AG04449 (cell line): ENCODE measurements around the gene IKZF5.
A peak's percentile ranks its signal among the peaks of the same experiment; 100 is the strongest.

Experiments used
- CTCF ChIA-PET: fragments of 350-600 bp; formaldehyde crosslinking; extraction: SDS; loops from one replicate; lab custom pipeline; 2021; ENCODE audit warnings: antibody characterized with exemption; lab: Yijun Ruan, JAX
- POLR2A ChIA-PET: fragments of 400-600, 350-600 bp; formaldehyde crosslinking; extraction: SDS; loops from one replicate; lab custom pipeline; 2020; ENCODE audit warnings: antibody characterized with exemption, inconsistent platforms; lab: Yijun Ruan, JAX
- DNase-seq: peaks from one replicate; pipeline ENCODE4 v3.0.0-alpha.2; 2010; ENCODE audit warnings: low read depth, low spot score
- H3K4me3 ChIP-seq: 2 replicates; pipeline ENCODE4 v1.5.1; 2011; ENCODE audit warnings: low read depth, mild to moderate bottlenecking, control low read depth, low read length
- TF ChIP-seq, protein P1 (sequence below): IDR thresholded peaks from one replicate; pipeline ENCODE4 v1.5.1; 2011; ENCODE audit warnings: mild to moderate bottlenecking, moderate library complexity, low read length, control low read depth, inconsistent platforms; ENCODE audit not compliant: insufficient read depth; ENCODE audit errors: missing control alignments

The IKZF5 gene

DNA sequence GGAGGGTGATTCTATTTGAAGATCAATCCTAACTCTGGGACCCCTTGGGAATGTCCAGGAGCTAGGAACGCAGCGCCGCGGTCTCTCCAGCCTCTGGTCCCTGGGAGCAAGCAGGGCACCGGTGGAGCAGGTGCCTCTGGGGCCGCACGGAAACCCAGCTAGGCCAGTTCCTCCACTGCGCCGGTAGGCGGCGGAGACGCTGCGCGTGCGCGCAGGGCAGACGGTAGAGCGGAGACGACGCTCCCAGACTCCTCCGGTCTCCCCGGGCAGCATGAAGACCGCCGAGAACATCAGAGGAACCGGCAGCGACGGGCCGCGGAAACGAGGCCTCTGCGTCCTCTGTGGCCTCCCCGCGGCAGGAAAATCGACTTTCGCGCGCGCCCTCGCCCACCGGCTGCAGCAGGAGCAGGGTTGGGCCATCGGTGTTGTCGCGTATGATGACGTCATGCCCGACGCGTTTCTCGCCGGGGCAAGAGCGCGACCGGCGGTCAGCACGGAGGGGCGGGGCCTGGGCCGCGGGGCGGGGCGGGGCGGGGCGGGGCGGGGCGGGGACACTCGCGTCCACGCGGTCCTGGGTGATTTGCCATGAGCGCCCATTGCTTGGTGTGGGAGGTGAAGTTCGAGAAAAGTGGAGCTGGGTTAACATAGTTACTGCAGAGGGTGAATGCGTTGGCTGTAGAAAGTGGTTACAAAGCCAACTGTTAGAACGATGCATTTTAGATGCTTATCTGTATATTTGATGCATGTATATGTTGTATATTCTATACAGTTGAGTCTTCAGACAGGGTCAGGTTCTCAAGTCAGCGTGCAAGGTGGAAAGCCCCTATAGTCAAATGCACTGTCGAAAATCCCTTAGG, 28.2 kb downstream of the IKZF5 start, which contains the start of gene PSTK:
Gene PSTK, plus strand, starts transcription at position 193 of the 857 bp plus-strand sequence. Its CDS starts 79 bp downstream, at position 272.
- H3K4me3 ChIP-seq = peak within 1 kb of the TSS; percentile 92
- TF ChIP-seq, protein P1, sequence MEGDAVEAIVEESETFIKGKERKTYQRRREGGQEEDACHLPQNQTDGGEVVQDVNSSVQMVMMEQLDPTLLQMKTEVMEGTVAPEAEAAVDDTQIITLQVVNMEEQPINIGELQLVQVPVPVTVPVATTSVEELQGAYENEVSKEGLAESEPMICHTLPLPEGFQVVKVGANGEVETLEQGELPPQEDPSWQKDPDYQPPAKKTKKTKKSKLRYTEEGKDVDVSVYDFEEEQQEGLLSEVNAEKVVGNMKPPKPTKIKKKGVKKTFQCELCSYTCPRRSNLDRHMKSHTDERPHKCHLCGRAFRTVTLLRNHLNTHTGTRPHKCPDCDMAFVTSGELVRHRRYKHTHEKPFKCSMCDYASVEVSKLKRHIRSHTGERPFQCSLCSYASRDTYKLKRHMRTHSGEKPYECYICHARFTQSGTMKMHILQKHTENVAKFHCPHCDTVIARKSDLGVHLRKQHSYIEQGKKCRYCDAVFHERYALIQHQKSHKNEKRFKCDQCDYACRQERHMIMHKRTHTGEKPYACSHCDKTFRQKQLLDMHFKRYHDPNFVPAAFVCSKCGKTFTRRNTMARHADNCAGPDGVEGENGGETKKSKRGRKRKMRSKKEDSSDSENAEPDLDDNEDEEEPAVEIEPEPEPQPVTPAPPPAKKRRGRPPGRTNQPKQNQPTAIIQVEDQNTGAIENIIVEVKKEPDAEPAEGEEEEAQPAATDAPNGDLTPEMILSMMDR = peak; percentile 95
- CTCF ChIA-PET = interaction anchor here (0.6 to 5.5 kb wide), 19 partner anchors 8 to 136 kb away, joined by 3 to 41 read pairs (median 4); partner anchors contain the start of genes ACADSB, C10orf88 and IKZF5
- DNase-seq = peak; percentile 38
- POLR2A ChIA-PET = interaction anchor here (0.6 to 1.5 kb wide), 3 partner anchors 26 to 278 kb away, joined by 3 to 4 read pairs (median 3); partner anchors contain the start of gene C10orf88

- POLR2A ChIA-PET = no interaction called here
- CTCF ChIA-PET = no interaction called here
Measured at GRCh38 chr10:122974543-122975064, 34.0 kb downstream of the IKZF5 start.

DNA sequence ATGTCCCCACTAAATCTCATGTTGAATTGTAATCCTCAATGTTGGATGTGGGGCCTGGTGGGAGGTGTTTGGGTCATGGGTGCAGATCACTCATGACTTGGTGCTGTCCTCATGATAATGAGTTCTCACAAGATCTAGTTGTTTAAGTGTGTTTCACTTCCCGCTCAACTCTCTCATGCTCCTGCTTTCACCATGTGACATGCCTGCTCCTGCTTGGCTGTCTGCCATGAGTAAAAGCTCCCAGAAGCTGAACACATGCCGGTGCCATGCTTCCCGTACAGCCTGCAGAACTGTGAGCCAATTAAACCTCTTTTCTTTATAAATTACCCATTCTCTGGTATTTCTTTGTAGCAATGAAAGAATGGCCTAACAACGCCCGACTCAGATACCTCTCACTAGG, 34.6 kb downstream of the IKZF5 start:
- CTCF ChIA-PET = interaction anchor here (1.0 kb wide), 1 partner anchor 8 kb away, joined by 3 read pairs; no protein-coding TSS in a partner anchor
- POLR2A ChIA-PET = no interaction called here
- H3K4me3 ChIP-seq = no peak overlapping the region
- TF ChIP-seq, protein P1 = no peak
- no peak for DNase-seq

More at GRCh38 chr10:122974543-122975064, 34.0 kb downstream of the IKZF5 start:
- no peak for DNase-seq
- H3K4me3 ChIP-seq = no peak overlapping the region
- TF ChIP-seq, protein P1 = no peak

DNA sequence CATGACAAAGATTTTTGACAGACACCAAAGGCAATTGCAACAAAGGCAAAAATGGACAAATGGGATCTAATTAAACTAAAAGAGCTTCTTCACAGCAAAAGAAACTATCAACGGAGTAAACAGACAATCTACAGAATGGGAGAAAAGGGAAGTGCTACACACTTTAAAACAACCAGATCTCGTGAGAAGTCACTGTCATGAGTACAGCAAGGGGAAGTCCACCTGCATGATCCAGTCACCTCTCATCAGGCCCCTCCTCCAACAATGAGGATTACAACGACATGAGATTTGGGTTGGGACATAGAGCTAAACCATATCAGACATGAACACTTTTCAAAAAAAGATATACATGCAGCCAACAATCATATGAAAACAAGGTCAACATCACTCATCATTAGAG, 39.9 kb downstream of the IKZF5 start:
- ChIA-PET CTCF (interaction anchor here (1.8 to 6.0 kb wide), 2 partner anchors 11 kb away, joined by 4 to 37 read pairs; partner anchors contain the start of gene PSTK), POLR2A (no interaction called here)
- DNase-seq = no peak
- H3K4me3 ChIP-seq = no peak overlapping the region
- TF ChIP-seq, protein P1 = no peak

DNA sequence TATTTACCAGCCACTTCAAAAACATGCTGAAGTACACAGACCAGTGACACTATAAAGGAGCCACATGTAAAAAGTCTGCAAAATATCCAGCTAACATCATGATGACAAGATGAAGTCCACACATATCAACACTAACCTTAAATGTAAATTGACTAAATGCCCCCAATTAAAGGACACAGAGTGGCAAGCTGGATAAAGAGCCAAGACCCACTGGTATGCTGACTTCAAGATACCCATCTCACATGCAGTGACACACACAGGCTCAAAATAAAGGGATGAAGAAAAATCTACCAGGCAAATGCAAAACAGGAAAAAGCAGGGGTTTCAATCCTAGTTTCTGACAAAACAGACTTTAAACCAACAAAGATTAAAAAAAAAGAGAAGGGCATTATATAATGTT, 41.7 kb downstream of the IKZF5 start:
- H3K4me3 ChIP-seq = no peak overlapping the region
- CTCF ChIA-PET = interaction anchor here (6.0 kb wide), 1 partner anchor 13 kb away, joined by 37 read pairs; the partner anchor contains the start of gene PSTK
- TF ChIP-seq, protein P1 = no peak
- no peak for DNase-seq
- POLR2A ChIA-PET = no interaction called here

DNA sequence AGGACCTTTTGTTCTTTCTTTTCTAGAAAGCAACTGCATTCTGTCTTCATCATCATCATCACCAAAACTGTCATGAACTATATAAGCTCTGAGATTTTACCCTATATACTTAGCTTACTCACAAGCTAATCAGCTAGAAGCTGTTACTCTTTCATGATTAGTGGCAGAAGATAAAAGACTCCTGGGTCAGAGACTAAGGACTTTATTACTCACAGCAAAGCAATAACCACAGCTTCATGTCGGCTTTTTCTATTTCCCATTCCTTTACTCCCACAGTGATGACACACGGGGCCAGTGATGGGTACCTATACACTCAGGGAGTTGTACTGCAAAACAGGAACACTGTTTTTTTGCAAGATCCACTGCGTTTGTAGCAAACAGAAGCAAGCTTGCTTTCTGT, 46.2 kb downstream of the IKZF5 start:
- TF ChIP-seq, protein P1 = no peak
- H3K4me3 ChIP-seq = no peak overlapping the region
- DNase-seq = no peak
- POLR2A ChIA-PET = no interaction called here
- CTCF ChIA-PET = interaction anchor here (1.3 to 1.4 kb wide), 2 partner anchors 13 to 18 kb away, joined by 4 to 7 read pairs; partner anchors contain the start of gene PSTK
